ENCODE measurements around the gene TBC1D13. TPM values are rescaled to one million over a fixed set of nuclear protein-coding genes. Genes with fewer than 3 reads are reported as not detected.

Gene TBC1D13
- total RNA-seq, 1 experiment from 2014 or later, result 39.9 TPM

- Histone ChIP-seq H3K4me1 (no peaks in the 10 kb centered on the region; the same call in 1 of the 2 replicates), H3K9me3 (no peaks in the 10 kb centered on the region), H3K4me3 (ENCODE audit: low read depth, low read length) (peak overlapping the region; percentile 80), H3K36me3 (ENCODE audit: control insufficient read depth, insufficient read depth, low read length) (peaks cover 6% of the 10 kb centered on the region), H3K27me3 (replicated peaks; ENCODE audit: control insufficient read depth, insufficient read depth, low read length) (no peaks in the 10 kb centered on the region)
- peaks cover 61% of the 10 kb centered on the region for H3K36me3 Mint-ChIP-seq (ENCODE audit: insufficient read depth, unreplicated experiment)
- peaks cover 10% of the 10 kb centered on the region for H3K4me1 Mint-ChIP-seq (ENCODE audit: low read depth, unreplicated experiment)
- H3K9me3 Mint-ChIP-seq (ENCODE audit: unreplicated experiment), result no peaks in the 10 kb centered on the region
- CTCF ChIA-PET, result interaction anchor here (0.8 kb wide), 1 partner anchor 10 kb away, joined by 3 read pairs; the partner anchor contains the start of gene ENDOG
- no peak for TF ChIP-seq CTCF (IDR thresholded peaks at IDR 0.05; ENCODE audit: insufficient read depth in 1 of 2, low read depth in 1 of 2, low read length in 1 of 2, severe bottlenecking in 1 of 2, unreplicated experiment in 1 of 2)
- peak overlapping the region; percentile 98 for H3K4me3 Mint-ChIP-seq (ENCODE audit: unreplicated experiment)
- no peak overlapping the region for H3K27ac Mint-ChIP-seq (ENCODE audit: unreplicated experiment)
- TSS peak; percentile 29 for BruUV-seq (replicated peaks)
- no peaks in the 10 kb centered on the region for H3K27me3 Mint-ChIP-seq (ENCODE audit: insufficient read depth, unreplicated experiment)
- intact Hi-C loops (cut with micrococcal nuclease; ENCODE audit: unreplicated experiment), result no loop called here
- DNase-seq, result no peak
- POLR2A ChIA-PET, result no interaction called here
Measured at GRCh38 chr9:128828267-128828666, 41.2 kb downstream of the TBC1D13 start.

GRCh38 chr9:128828719-128829452 lies 41.8 kb downstream of the TBC1D13 start:
- no peaks in the 10 kb centered on the region for H3K27me3 ChIP-seq (replicated peaks; ENCODE audit: control insufficient read depth, insufficient read depth, low read length)
- Mint-ChIP-seq H3K27me3 (ENCODE audit: insufficient read depth, unreplicated experiment) (no peaks in the 10 kb centered on the region), H3K4me1 (ENCODE audit: low read depth, unreplicated experiment) (peaks cover 10% of the 10 kb centered on the region), H3K36me3 (ENCODE audit: insufficient read depth, unreplicated experiment) (peaks cover 57% of the 10 kb centered on the region), H3K9me3 (ENCODE audit: unreplicated experiment) (no peaks in the 10 kb centered on the region), H3K27ac (ENCODE audit: unreplicated experiment) (peak overlapping the region; percentile 95), H3K4me3 (ENCODE audit: unreplicated experiment) (peak overlapping the region; percentile 98)
- peaks cover 6% of the 10 kb centered on the region for H3K36me3 ChIP-seq (ENCODE audit: control insufficient read depth, insufficient read depth, low read length)
- no peak for DNase-seq
- CTCF ChIA-PET, result interaction anchor here (0.6 to 1.3 kb wide), 6 partner anchors 10 to 625 kb away, joined by 3 to 42 read pairs (median 3); partner anchors contain the start of gene ENDOG
- peak overlapping the region; percentile 80 for H3K4me3 ChIP-seq (ENCODE audit: low read depth, low read length)
- intact Hi-C loops (cut with micrococcal nuclease; ENCODE audit: unreplicated experiment), result loop anchor here (1.0 kb wide), 1 partner anchor 9 kb away; no protein-coding TSS in a partner anchor
- POLR2A ChIA-PET, result interaction anchor here (0.5 to 1.3 kb wide), 9 partner anchors 9 to 1225 kb away, joined by 3 to 43 read pairs (median 3); partner anchors contain the start of genes ENDOG, GPR107 and SH3GLB2
- no peaks in the 10 kb centered on the region for H3K9me3 ChIP-seq
- TF ChIP-seq CTCF (IDR thresholded peaks at IDR 0.05; ENCODE audit: insufficient read depth in 1 of 2, low read depth in 1 of 2, low read length in 1 of 2, severe bottlenecking in 1 of 2, unreplicated experiment in 1 of 2), result no peak
- BruUV-seq (replicated peaks), result no TSS peak
- H3K4me1 ChIP-seq, result no peaks in the 10 kb centered on the region; the same call in 1 of the 2 replicates

- Mint-ChIP-seq H3K4me3 (ENCODE audit: unreplicated experiment) (peak within 1 kb of the TSS; percentile 98), H3K27me3 (ENCODE audit: insufficient read depth, unreplicated experiment) (no peaks in the 10 kb centered on the region), H3K9me3 (ENCODE audit: unreplicated experiment) (no peaks in the 10 kb centered on the region), H3K4me1 (ENCODE audit: low read depth, unreplicated experiment) (peaks cover 10% of the 10 kb centered on the region), H3K27ac (ENCODE audit: unreplicated experiment) (peak within 1 kb of the TSS; percentile 95), H3K36me3 (ENCODE audit: insufficient read depth, unreplicated experiment) (peaks cover 49% of the 10 kb centered on the region)
- peak; percentile 95 to 96 for DNase-seq
- H3K9me3 ChIP-seq, result no peaks in the 10 kb centered on the region
- no peak for TF ChIP-seq CTCF (IDR thresholded peaks at IDR 0.05; ENCODE audit: insufficient read depth in 1 of 2, low read depth in 1 of 2, low read length in 1 of 2, severe bottlenecking in 1 of 2, unreplicated experiment in 1 of 2)
- POLR2A ChIA-PET, result interaction anchor here (0.5 to 1.3 kb wide), 18 partner anchors 8 to 1433 kb away, joined by 3 to 43 read pairs (median 3); partner anchors contain the start of genes ENDOG, GPR107, MIGA2 and SH3GLB2
- peak within 1 kb of the TSS; percentile 80 for H3K4me3 ChIP-seq (ENCODE audit: low read depth, low read length)
- H3K4me1 ChIP-seq, result no peaks in the 10 kb centered on the region; the same call in 1 of the 2 replicates
- CTCF ChIA-PET, result interaction anchor here (0.6 to 1.3 kb wide), 7 partner anchors 9 to 626 kb away, joined by 3 to 42 read pairs (median 3); partner anchors contain the start of genes ENDOG and SET
- H3K36me3 ChIP-seq (ENCODE audit: control insufficient read depth, insufficient read depth, low read length), result peaks cover 6% of the 10 kb centered on the region
- TSS peak; percentile 54 for BruUV-seq (replicated peaks)
- no peaks in the 10 kb centered on the region for H3K27me3 ChIP-seq (replicated peaks; ENCODE audit: control insufficient read depth, insufficient read depth, low read length)
- intact Hi-C loops (cut with micrococcal nuclease; ENCODE audit: unreplicated experiment), result loop anchor here (1.0 kb wide), 1 partner anchor 9 kb away; no protein-coding TSS in a partner anchor
Measured at GRCh38 chr9:128829477-128830251, 42.6 kb downstream of the TBC1D13 start, which contains the start of gene SPOUT1. SPOUT1 (minus strand) TSS chr9:128829794; CDS start chr9:128829780, 14 bp downstream.

Measured in Caco-2 (cell line).